GM12878 (cell line): ENCODE measurements around the gene LYPD5. TPM values are rescaled to one million over a fixed set of nuclear protein-coding genes. Genes with fewer than 3 reads are reported as not detected.

Experiments
- ATAC-seq: fragments of 200-7000 bp; cut with Tn5 transposase; 3 replicates; pipeline ENCODE4 v1.9.1; 2020; ENCODE audit warnings: mild to moderate bottlenecking, moderate library complexity
- BruUV-seq: library from RNA; stranded (reverse); fragments of 400-500 nt; replicated peaks from 2 replicates; lab custom pipeline; 2021; lab: Mats Ljungman, UMichigan
- CTCF ChIA-PET: fragments of 300-600 bp; sonication (Branson Sonifier 250); formaldehyde crosslinking; extraction: SDS; loops from one replicate; lab custom pipeline; 2021; ENCODE audit warnings: inconsistent platforms; lab: Yijun Ruan, JAX
- POLR2A ChIA-PET: fragments of 350-600 bp; formaldehyde crosslinking; extraction: SDS; loops from one replicate; lab custom pipeline; 2021; ENCODE audit warnings: inconsistent platforms; lab: Charles Lee
- RAD21 ChIA-PET: fragments of 300-600 bp; sonication (Branson Sonifier 250); formaldehyde crosslinking; loops from one replicate; lab custom pipeline; 2023; ENCODE audit warnings: antibody characterized with exemption; ENCODE audit not compliant: unreplicated experiment; lab: Charles Lee
- SMC1A ChIA-PET: fragments of 300-600 bp; sonication (Branson Sonifier 250); formaldehyde crosslinking; loops from one replicate; lab custom pipeline; 2023; ENCODE audit not compliant: unreplicated experiment, uncharacterized antibody; lab: Charles Lee
- DNase-seq: peaks from one replicate; pipeline ENCODE4 v3.0.0-alpha.2; 2011; ENCODE audit warnings: low read depth, low spot score
- FAIRE-seq: peaks from 3 replicates; lab custom pipeline; 2011; peaks lifted over from hg19 to GRCh38; lab: Jason Lieb, UNC
- H2AFZ ChIP-seq: 2 replicates; pipeline ENCODE4 v1.6.0; 2011; ENCODE audit warnings: low read depth, low read length, control low read depth; ENCODE audit not compliant: control insufficient read depth
- H3K27ac ChIP-seq: 2 replicates; pipeline ENCODE4 v1.5.1; 2011; ENCODE audit warnings: control low read depth; ENCODE audit not compliant: control insufficient read depth, insufficient read depth
- H3K27me3 ChIP-seq, 2 experiments: replicated peaks in 1 of 2; 2 replicates each; pipeline versions ENCODE4 v1.6.0 to v1.6.1; 2011; ENCODE audit warnings: low read length in 1 of 2; ENCODE audit not compliant: control insufficient read depth in 2 of 2, insufficient read depth in 2 of 2
- H3K36me3 ChIP-seq, 2 experiments: 2 replicates each; pipeline ENCODE4 v1.5.1; 2011; ENCODE audit warnings: low read length in 1 of 2; ENCODE audit not compliant: control insufficient read depth in 2 of 2, insufficient read depth in 2 of 2
- H3K4me1 ChIP-seq: 2 replicates; pipeline ENCODE4 v1.6.1; 2011; ENCODE audit warnings: mild to moderate bottlenecking, low read length, moderate library complexity, mixed read lengths; ENCODE audit not compliant: control insufficient read depth, insufficient read depth
- H3K4me2 ChIP-seq: 2 replicates; pipeline ENCODE4 v1.6.0; 2011; ENCODE audit warnings: control low read depth; ENCODE audit not compliant: control insufficient read depth, insufficient read depth
- H3K4me3 ChIP-seq: fragments of 200-600 bp; sonication (generic); 2 replicates; pipeline ENCODE4 v1.5.1; 2016
- H3K79me2 ChIP-seq: 2 replicates; pipeline ENCODE4 v1.6.0; 2011; ENCODE audit warnings: low read length; ENCODE audit not compliant: control insufficient read depth, insufficient read depth
- H3K9ac ChIP-seq: 2 replicates; pipeline ENCODE4 v1.8.0; 2011; ENCODE audit warnings: low read length, control low read depth, mixed read lengths; ENCODE audit not compliant: control insufficient read depth, insufficient read depth
- H3K9me3 ChIP-seq: replicated peaks from 3 replicates; pipeline ENCODE4 v1.5.1; 2011; ENCODE audit warnings: mild to moderate bottlenecking, low read length; ENCODE audit not compliant: control insufficient read depth, insufficient read depth
- H4K20me1 ChIP-seq: 2 replicates; pipeline ENCODE4 v1.6.0; 2011; ENCODE audit not compliant: control insufficient read depth, insufficient read depth
- BHLHE40 ChIP-seq, 2 experiments: fragments of 450-650 bp in 1 of 2; IDR thresholded peaks; 2 replicates each; pipeline ENCODE4 v1.6.1; 2011 to 2017; ENCODE audit warnings: low read depth in 2 of 2, borderline replicate concordance in 1 of 2, improper control_type of control experiment in 1 of 2, low read length in 1 of 2, mild to moderate bottlenecking in 1 of 2
- EED ChIP-seq: sonication (generic); IDR thresholded peaks from 2 replicates; pipeline ENCODE4 v1.6.1; 2016; ENCODE audit warnings: antibody characterized with exemption, low read depth
- NBN ChIP-seq: fragments of 450-650 bp; IDR thresholded peaks from 2 replicates; pipeline ENCODE4 v1.6.1; 2016
- WGBS: methylation state at CpG from one replicate; pipeline ENCODE4 v1.1.6; 2016; ENCODE audit warnings: low lambda C conversion rate; ENCODE audit not compliant: insufficient replicate concordance, insufficient coverage; ENCODE audit errors: missing lambda C conversion rate; 5-methylcytosine and 5-hydroxymethylcytosine counted together
- in situ Hi-C: fragments of 300-500 bp; cut with MboI; formaldehyde crosslinking; loops from 9 replicates; pipeline ENCODE4 v1.14.3; 2018; ENCODE audit warnings: mixed read lengths
- intact Hi-C: fragments of 100-400 bp; cut with micrococcal nuclease; formaldehyde crosslinking; loops from one replicate; pipeline ENCODE4 v1.14.2; 2022; ENCODE audit not compliant: unreplicated experiment
- polyA plus RNA-seq, 11 experiments: library from polyadenylated mRNA; depleted of rRNA in 4 of 11; unstranded in 6 of 11; stranded (reverse) in 5 of 11; fragments of >200 nt; fragmentation: Nextera tagmentation in 4 of 11; fragmentation: Illumina TruSeq in 1 of 11; extraction: Ambion mirVana in 4 of 11; extraction: Trizol in 1 of 11; gene quantifications; 1 replicate in 1 of 11; 2 replicates in 10 of 11; pipeline versions ENCODE4 v1.2.1 to v1.2.3, GENCODE V29; 2011 to 2016; ENCODE audit warnings: inconsistent platforms in 2 of 11, missing spikeins in 2 of 11, low read depth in 1 of 11
- total RNA-seq, 4 experiments: library from RNA; depleted of rRNA in 3 of 4; stranded (reverse); fragments of >200 nt in 3 of 4; fragmentation: Illumina TruSeq in 1 of 4; extraction: Trizol in 1 of 4; gene quantifications; 2 replicates each; pipeline versions ENCODE4 v1.2.1 to v1.2.3, GENCODE V29; 2013 to 2021

Gene LYPD5
- total and polyA plus RNA-seq, 10 of the 15 experiments (the other 5 are each of a cell fraction or from before 2014, with no cell fraction given): 0.04 to 2.2 (median 0.69) TPM; not detected in 1

- no peak for TF ChIP-seq BHLHE40 (IDR thresholded peaks at IDR 0.05; ENCODE audit: borderline replicate concordance in 1 of 2, low read depth in 2 of 2, low read length in 1 of 2)
Observed at GRCh38 chr19:43749898-43750297, 52.3 kb downstream of the LYPD5 start (continued).

GRCh38 chr19:43749152-43749551 is 53.1 kb downstream of the LYPD5 start:
- 81% methylated on average over 7 of the region's 7 CpGs for WGBS
- ATAC-seq: no peak
- CTCF ChIA-PET: interaction anchor here (1.5 to 8.1 kb wide), 4 partner anchors 15 to 81 kb away, joined by 6 to 144 read pairs (median 73); partner anchors contain the start of gene KCNN4
- POLR2A ChIA-PET: interaction anchor here (0.7 to 13.5 kb wide), 3 partner anchors 16 to 79 kb away, joined by 6 to 307 read pairs (median 79); partner anchors contain the start of genes KCNN4 and PLAUR
- H3K27me3 ChIP-seq: no peaks in the 10 kb centered on the region
- no peak overlapping the region for H2AFZ ChIP-seq
- peak overlapping the region; percentile 49; the same call in 1 of the 2 replicates for H3K9ac ChIP-seq
- H4K20me1 ChIP-seq: no peaks in the 10 kb centered on the region
- BruUV-seq: no TSS peak
- peaks cover 17 to 34% of the 10 kb centered on the region in 2 experiments; a peak in 3 of 4 replicates for H3K36me3 ChIP-seq
- no peak for FAIRE-seq
- SMC1A ChIA-PET: interaction anchor here (1.3 to 10.1 kb wide), 3 partner anchors 17 to 32 kb away, joined by 5 to 186 read pairs (median 11); partner anchors contain the start of gene KCNN4
- H3K9me3 ChIP-seq: no peaks in the 10 kb centered on the region
- DNase-seq: no peak
- RAD21 ChIA-PET: interaction anchor here (1.0 to 8.2 kb wide), 4 partner anchors 16 to 81 kb away, joined by 3 to 118 read pairs (median 12); partner anchors contain the start of gene KCNN4
- H3K79me2 ChIP-seq: peaks cover 33% of the 10 kb centered on the region
- H3K4me2 ChIP-seq: peak overlapping the region; percentile 82
- peaks cover 49% of the 10 kb centered on the region for H3K4me1 ChIP-seq
- 0 out of 2 replicates have a peak overlapping the region, but pooled peaks have one; percentile 18 for H3K4me3 ChIP-seq
- peak overlapping the region; percentile 87 for H3K27ac ChIP-seq
- in situ Hi-C loops: loop anchor here (5.0 kb wide), 1 partner anchor 38 kb away; no protein-coding TSS in a partner anchor
- intact Hi-C loops: loop anchor here (2.0 to 5.0 kb wide), 2 partner anchors 16 to 82 kb away; no protein-coding TSS in a partner anchor
- TF ChIP-seq NBN (no peak), EED (no peak)
